Prostate gland (tissue), 2 donors: ENCODE data around the gene PTPRC.

ENCODE experiments used
- CTCF ChIP-seq, 4 experiments: fragments of 200-600 bp in 2 of 4; fragments of 450-650 bp in 2 of 4; sonication (generic) in 2 of 4; IDR thresholded peaks; 1 replicate in 3 of 4; 2 replicates in 1 of 4; pipeline ENCODE4 v1.5.1; 2016 to 2019; ENCODE audit warnings: antibody characterized with exemption in 4 of 4, mild to moderate bottlenecking in 2 of 4, moderate library complexity in 2 of 4
- POLR2A ChIP-seq: fragments of 450-650 bp; IDR thresholded peaks from one replicate; pipeline ENCODE4 v1.6.1; 2016; ENCODE audit warnings: antibody characterized with exemption, mild to moderate bottlenecking
- POLR2AphosphoS5 ChIP-seq: sonication (generic); formaldehyde crosslinking; IDR thresholded peaks from one replicate; pipeline ENCODE4 v1.6.1; 2017; ENCODE audit warnings: antibody characterized with exemption

- TF ChIP-seq POLR2AphosphoS5 (no peak), CTCF (IDR thresholded peaks at IDR 0.05) (no peak), POLR2A (no peak)
Measured at GRCh38 chr1:198671136-198671535, 32.3 kb downstream of the PTPRC start.
